GM12878 (cell line): ENCODE results near the gene CCR5. TPM values are rescaled to one million over a fixed set of nuclear protein-coding genes. Genes with fewer than 3 reads are reported as not detected.

Experiments
- ATAC-seq: fragments of 200-7000 bp; cut with Tn5 transposase; 3 replicates; pipeline ENCODE4 v1.9.1; 2020; ENCODE audit warnings: mild to moderate bottlenecking, moderate library complexity
- BruUV-seq: library from RNA; stranded (reverse); fragments of 400-500 nt; replicated peaks from 2 replicates; lab custom pipeline; 2021; lab: Mats Ljungman, UMichigan
- CTCF ChIA-PET: fragments of 300-600 bp; sonication (Branson Sonifier 250); formaldehyde crosslinking; extraction: SDS; loops from one replicate; lab custom pipeline; 2021; ENCODE audit warnings: inconsistent platforms; lab: Yijun Ruan, JAX
- POLR2A ChIA-PET: fragments of 350-600 bp; formaldehyde crosslinking; extraction: SDS; loops from one replicate; lab custom pipeline; 2021; ENCODE audit warnings: inconsistent platforms; lab: Charles Lee
- RAD21 ChIA-PET: fragments of 300-600 bp; sonication (Branson Sonifier 250); formaldehyde crosslinking; loops from one replicate; lab custom pipeline; 2023; ENCODE audit warnings: antibody characterized with exemption; ENCODE audit not compliant: unreplicated experiment; lab: Charles Lee
- SMC1A ChIA-PET: fragments of 300-600 bp; sonication (Branson Sonifier 250); formaldehyde crosslinking; loops from one replicate; lab custom pipeline; 2023; ENCODE audit not compliant: unreplicated experiment, uncharacterized antibody; lab: Charles Lee
- DNase-seq: peaks from one replicate; pipeline ENCODE4 v3.0.0-alpha.2; 2011; ENCODE audit warnings: low read depth, low spot score
- FAIRE-seq: peaks from 3 replicates; lab custom pipeline; 2011; peaks lifted over from hg19 to GRCh38; lab: Jason Lieb, UNC
- H2AFZ ChIP-seq: 2 replicates; pipeline ENCODE4 v1.6.0; 2011; ENCODE audit warnings: low read depth, low read length, control low read depth; ENCODE audit not compliant: control insufficient read depth
- H3K27ac ChIP-seq: 2 replicates; pipeline ENCODE4 v1.5.1; 2011; ENCODE audit warnings: control low read depth; ENCODE audit not compliant: control insufficient read depth, insufficient read depth
- H3K27me3 ChIP-seq, 2 experiments: replicated peaks in 1 of 2; 2 replicates each; pipeline versions ENCODE4 v1.6.0 to v1.6.1; 2011; ENCODE audit warnings: low read length in 1 of 2; ENCODE audit not compliant: control insufficient read depth in 2 of 2, insufficient read depth in 2 of 2
- H3K36me3 ChIP-seq, 2 experiments: 2 replicates each; pipeline ENCODE4 v1.5.1; 2011; ENCODE audit warnings: low read length in 1 of 2; ENCODE audit not compliant: control insufficient read depth in 2 of 2, insufficient read depth in 2 of 2
- H3K4me1 ChIP-seq: 2 replicates; pipeline ENCODE4 v1.6.1; 2011; ENCODE audit warnings: mild to moderate bottlenecking, low read length, moderate library complexity, mixed read lengths; ENCODE audit not compliant: control insufficient read depth, insufficient read depth
- H3K4me2 ChIP-seq: 2 replicates; pipeline ENCODE4 v1.6.0; 2011; ENCODE audit warnings: control low read depth; ENCODE audit not compliant: control insufficient read depth, insufficient read depth
- H3K4me3 ChIP-seq: fragments of 200-600 bp; sonication (generic); 2 replicates; pipeline ENCODE4 v1.5.1; 2016
- H3K79me2 ChIP-seq: 2 replicates; pipeline ENCODE4 v1.6.0; 2011; ENCODE audit warnings: low read length; ENCODE audit not compliant: control insufficient read depth, insufficient read depth
- H3K9ac ChIP-seq: 2 replicates; pipeline ENCODE4 v1.8.0; 2011; ENCODE audit warnings: low read length, control low read depth, mixed read lengths; ENCODE audit not compliant: control insufficient read depth, insufficient read depth
- H3K9me3 ChIP-seq: replicated peaks from 3 replicates; pipeline ENCODE4 v1.5.1; 2011; ENCODE audit warnings: mild to moderate bottlenecking, low read length; ENCODE audit not compliant: control insufficient read depth, insufficient read depth
- H4K20me1 ChIP-seq: 2 replicates; pipeline ENCODE4 v1.6.0; 2011; ENCODE audit not compliant: control insufficient read depth, insufficient read depth
- E4F1 ChIP-seq: fragments of 450-650 bp; IDR thresholded peaks from 2 replicates; pipeline ENCODE4 v1.6.1; 2018; ENCODE audit warnings: borderline replicate concordance, mild to moderate bottlenecking; ENCODE audit not compliant: partially characterized antibody
- JUNB ChIP-seq: IDR thresholded peaks from 2 replicates; pipeline ENCODE4 v1.6.1; 2016; ENCODE audit warnings: antibody characterized with exemption, mild to moderate bottlenecking
- KLF5 ChIP-seq: fragments of 450-650 bp; IDR thresholded peaks from 2 replicates; pipeline ENCODE4 v1.6.1; 2014; ENCODE audit warnings: mild to moderate bottlenecking; ENCODE audit not compliant: partially characterized antibody
- NKRF ChIP-seq: fragments of 450-650 bp; conservative IDR thresholded peaks from 2 replicates; pipeline ENCODE4 v1.6.1; 2017; ENCODE audit warnings: mild to moderate bottlenecking, moderate library complexity
- PAX8 ChIP-seq: fragments of 450-650 bp; IDR thresholded peaks from 2 replicates; pipeline ENCODE4 v1.6.1; 2017; ENCODE audit warnings: mild to moderate bottlenecking, moderate library complexity
- TCF12 ChIP-seq: IDR thresholded peaks from 2 replicates; pipeline ENCODE4 v1.6.1; 2011; ENCODE audit warnings: low read depth, mild to moderate bottlenecking, low read length
- ZNF622 ChIP-seq: fragments of 450-650 bp; IDR thresholded peaks from 2 replicates; pipeline ENCODE4 v1.6.1; 2017; ENCODE audit warnings: mild to moderate bottlenecking, inconsistent platforms
- ZZZ3 ChIP-seq: IDR thresholded peaks from 2 replicates; pipeline ENCODE4 v1.6.1; 2011; ENCODE audit warnings: low read depth; ENCODE audit not compliant: control insufficient read depth, insufficient read length
- in situ Hi-C: fragments of 300-500 bp; cut with MboI; formaldehyde crosslinking; loops from 9 replicates; pipeline ENCODE4 v1.14.3; 2018; ENCODE audit warnings: mixed read lengths
- intact Hi-C: fragments of 100-400 bp; cut with micrococcal nuclease; formaldehyde crosslinking; loops from one replicate; pipeline ENCODE4 v1.14.2; 2022; ENCODE audit not compliant: unreplicated experiment
- polyA plus RNA-seq, 11 experiments: library from polyadenylated mRNA; depleted of rRNA in 4 of 11; unstranded in 6 of 11; stranded (reverse) in 5 of 11; fragments of >200 nt; fragmentation: Nextera tagmentation in 4 of 11; fragmentation: Illumina TruSeq in 1 of 11; extraction: Ambion mirVana in 4 of 11; extraction: Trizol in 1 of 11; gene quantifications; 1 replicate in 1 of 11; 2 replicates in 10 of 11; pipeline versions ENCODE4 v1.2.1 to v1.2.3, GENCODE V29; 2011 to 2016; ENCODE audit warnings: inconsistent platforms in 2 of 11, missing spikeins in 2 of 11, low read depth in 1 of 11
- total RNA-seq, 4 experiments: library from RNA; depleted of rRNA in 3 of 4; stranded (reverse); fragments of >200 nt in 3 of 4; fragmentation: Illumina TruSeq in 1 of 4; extraction: Trizol in 1 of 4; gene quantifications; 2 replicates each; pipeline versions ENCODE4 v1.2.1 to v1.2.3, GENCODE V29; 2013 to 2021
- TF ChIP-seq, protein P1 (sequence below), 3 experiments: IDR thresholded peaks in 2 of 3; conservative IDR thresholded peaks in 1 of 3; 2 replicates each; pipeline ENCODE4 v1.5.1; 2011; ENCODE audit warnings: low read depth in 3 of 3, low read length in 3 of 3, mild to moderate bottlenecking in 3 of 3, control low read depth in 2 of 3, moderate library complexity in 2 of 3, inconsistent platforms in 1 of 3, mixed read lengths in 1 of 3; ENCODE audit not compliant: control insufficient read depth in 2 of 3, insufficient read depth in 1 of 3; ENCODE audit errors: extremely low read depth in 1 of 3
- TF ChIP-seq, protein P2 (sequence below): fragments of 450-650 bp; IDR thresholded peaks from 2 replicates; pipeline ENCODE4 v1.6.1; 2017; ENCODE audit warnings: mild to moderate bottlenecking, moderate library complexity

The CCR5 gene
- total and polyA plus RNA-seq, 10 of the 15 experiments (the other 5 are each of a cell fraction or from before 2014, with no cell fraction given), result 0.17 to 1.6 (median 0.82) TPM; not detected in 1

DNA sequence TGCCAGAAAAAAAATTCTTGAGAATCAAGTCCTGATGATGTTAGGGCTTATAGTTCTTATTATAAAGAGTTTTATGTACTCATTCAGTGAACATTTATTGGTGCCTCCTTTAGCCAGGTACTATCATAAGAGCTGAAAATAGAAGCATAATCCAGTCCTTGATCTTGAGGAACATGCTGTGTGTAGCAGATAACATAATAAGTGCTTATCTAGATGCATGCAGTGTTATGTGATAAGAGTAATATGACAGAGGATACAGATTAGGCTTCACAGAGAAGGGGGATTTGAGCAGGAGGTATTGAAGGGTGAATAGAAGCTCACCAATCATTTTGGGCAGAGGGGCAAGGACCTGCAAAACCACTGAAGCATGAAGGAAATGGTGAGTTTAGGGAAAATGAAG lies 15.8 kb upstream of the CCR5 start:
- in situ Hi-C loops, result no loop called here
- Histone ChIP-seq H3K79me2 (no peaks in the 10 kb centered on the region), H2AFZ (no peak overlapping the region), H3K9me3 (no peaks in the 10 kb centered on the region), H3K4me3 (no peak overlapping the region), H3K36me3 (no peaks in the 10 kb centered on the region), H3K9ac (no peak overlapping the region), H3K27me3 (no peaks in the 10 kb centered on the region; a peak in 1 of 4 replicates), H4K20me1 (no peaks in the 10 kb centered on the region), H3K4me1 (peaks cover 30% of the 10 kb centered on the region), H3K4me2 (no peak overlapping the region), H3K27ac (no peak overlapping the region)
- no peak for ATAC-seq
- no TSS peak for BruUV-seq
- ChIA-PET POLR2A (no interaction called here), CTCF (interaction anchor here (1.1 kb wide), 1 partner anchor 139 kb away, joined by 3 read pairs; no protein-coding TSS in a partner anchor), RAD21 (interaction anchor here (0.8 to 2.0 kb wide), 3 partner anchors 13 to 140 kb away, joined by 3 to 4 read pairs (median 4); no protein-coding TSS in a partner anchor), SMC1A (interaction anchor here (0.8 to 2.6 kb wide), 4 partner anchors 9 to 45 kb away, joined by 3 to 8 read pairs (median 5); partner anchors contain the start of gene CCR5)
- no peak for TF ChIP-seq KLF5
- no peak for TF ChIP-seq JUNB
- no peak for TF ChIP-seq ZZZ3
- no peak for TF ChIP-seq TCF12
- TF ChIP-seq, protein P1, sequence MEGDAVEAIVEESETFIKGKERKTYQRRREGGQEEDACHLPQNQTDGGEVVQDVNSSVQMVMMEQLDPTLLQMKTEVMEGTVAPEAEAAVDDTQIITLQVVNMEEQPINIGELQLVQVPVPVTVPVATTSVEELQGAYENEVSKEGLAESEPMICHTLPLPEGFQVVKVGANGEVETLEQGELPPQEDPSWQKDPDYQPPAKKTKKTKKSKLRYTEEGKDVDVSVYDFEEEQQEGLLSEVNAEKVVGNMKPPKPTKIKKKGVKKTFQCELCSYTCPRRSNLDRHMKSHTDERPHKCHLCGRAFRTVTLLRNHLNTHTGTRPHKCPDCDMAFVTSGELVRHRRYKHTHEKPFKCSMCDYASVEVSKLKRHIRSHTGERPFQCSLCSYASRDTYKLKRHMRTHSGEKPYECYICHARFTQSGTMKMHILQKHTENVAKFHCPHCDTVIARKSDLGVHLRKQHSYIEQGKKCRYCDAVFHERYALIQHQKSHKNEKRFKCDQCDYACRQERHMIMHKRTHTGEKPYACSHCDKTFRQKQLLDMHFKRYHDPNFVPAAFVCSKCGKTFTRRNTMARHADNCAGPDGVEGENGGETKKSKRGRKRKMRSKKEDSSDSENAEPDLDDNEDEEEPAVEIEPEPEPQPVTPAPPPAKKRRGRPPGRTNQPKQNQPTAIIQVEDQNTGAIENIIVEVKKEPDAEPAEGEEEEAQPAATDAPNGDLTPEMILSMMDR (IDR thresholded peaks at IDR 0.05 in 2 of 3, conservative IDR thresholded peaks at IDR 0.05 in 1 of 3; ENCODE audit: control insufficient read depth in 2 of 3, extremely low read depth in 1 of 3, insufficient read depth in 1 of 3, low read depth in 3 of 3, low read length in 3 of 3), result no peak
- TF ChIP-seq ZNF622, result no peak
- no peak for TF ChIP-seq E4F1
- TF ChIP-seq PAX8, result no peak
- TF ChIP-seq, protein P2, sequence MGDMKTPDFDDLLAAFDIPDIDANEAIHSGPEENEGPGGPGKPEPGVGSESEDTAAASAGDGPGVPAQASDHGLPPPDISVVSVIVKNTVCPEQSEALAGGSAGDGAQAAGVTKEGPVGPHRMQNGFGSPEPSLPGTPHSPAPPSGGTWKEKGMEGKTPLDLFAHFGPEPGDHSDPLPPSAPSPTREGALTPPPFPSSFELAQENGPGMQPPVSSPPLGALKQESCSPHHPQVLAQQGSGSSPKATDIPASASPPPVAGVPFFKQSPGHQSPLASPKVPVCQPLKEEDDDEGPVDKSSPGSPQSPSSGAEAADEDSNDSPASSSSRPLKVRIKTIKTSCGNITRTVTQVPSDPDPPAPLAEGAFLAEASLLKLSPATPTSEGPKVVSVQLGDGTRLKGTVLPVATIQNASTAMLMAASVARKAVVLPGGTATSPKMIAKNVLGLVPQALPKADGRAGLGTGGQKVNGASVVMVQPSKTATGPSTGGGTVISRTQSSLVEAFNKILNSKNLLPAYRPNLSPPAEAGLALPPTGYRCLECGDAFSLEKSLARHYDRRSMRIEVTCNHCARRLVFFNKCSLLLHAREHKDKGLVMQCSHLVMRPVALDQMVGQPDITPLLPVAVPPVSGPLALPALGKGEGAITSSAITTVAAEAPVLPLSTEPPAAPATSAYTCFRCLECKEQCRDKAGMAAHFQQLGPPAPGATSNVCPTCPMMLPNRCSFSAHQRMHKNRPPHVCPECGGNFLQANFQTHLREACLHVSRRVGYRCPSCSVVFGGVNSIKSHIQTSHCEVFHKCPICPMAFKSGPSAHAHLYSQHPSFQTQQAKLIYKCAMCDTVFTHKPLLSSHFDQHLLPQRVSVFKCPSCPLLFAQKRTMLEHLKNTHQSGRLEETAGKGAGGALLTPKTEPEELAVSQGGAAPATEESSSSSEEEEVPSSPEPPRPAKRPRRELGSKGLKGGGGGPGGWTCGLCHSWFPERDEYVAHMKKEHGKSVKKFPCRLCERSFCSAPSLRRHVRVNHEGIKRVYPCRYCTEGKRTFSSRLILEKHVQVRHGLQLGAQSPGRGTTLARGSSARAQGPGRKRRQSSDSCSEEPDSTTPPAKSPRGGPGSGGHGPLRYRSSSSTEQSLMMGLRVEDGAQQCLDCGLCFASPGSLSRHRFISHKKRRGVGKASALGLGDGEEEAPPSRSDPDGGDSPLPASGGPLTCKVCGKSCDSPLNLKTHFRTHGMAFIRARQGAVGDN, result no peak
- no peak for TF ChIP-seq NKRF
- intact Hi-C loops, result loop anchor here (5.0 kb wide), 1 partner anchor 38 kb away; no protein-coding TSS in a partner anchor
- DNase-seq, result no peak
- FAIRE-seq, result no peak
